H1 (cell line): ENCODE measurements around the gene PCDHA5.

ENCODE experiments used
- ATF3 ChIP-seq: IDR thresholded peaks from 2 replicates; pipeline ENCODE4 v1.6.1; 2011; ENCODE audit warnings: low read depth, mild to moderate bottlenecking, low read length; ENCODE audit not compliant: insufficient read depth
- CBX5 ChIP-seq: fragments of 300-800, 300-1000 bp; sonication (generic); IDR thresholded peaks from 2 replicates; pipeline ENCODE4 v1.7.1; 2016; ENCODE audit warnings: antibody characterized with exemption, low read length, low read depth
- CTCF ChIP-seq, 3 experiments: IDR thresholded peaks; 1 replicate in 2 of 3; 2 replicates in 1 of 3; pipeline versions ENCODE4 v1.5.1 to v1.6.1; 2011; ENCODE audit warnings: low read length in 3 of 3, mild to moderate bottlenecking in 3 of 3, inconsistent platforms in 2 of 3, low read depth in 1 of 3, moderate library complexity in 1 of 3; ENCODE audit not compliant: insufficient read depth in 1 of 3; ENCODE audit errors: control extremely low read depth in 1 of 3
- EZH2 ChIP-seq: fragments of 200-600 bp; sonication (generic); IDR thresholded peaks from 2 replicates; pipeline ENCODE4 v1.7.1; 2012; ENCODE audit warnings: low read depth, mild to moderate bottlenecking, moderate library complexity, low read length, inconsistent platforms; ENCODE audit not compliant: severe bottlenecking
- GABPA ChIP-seq: IDR thresholded peaks from 2 replicates; pipeline ENCODE4 v1.6.1; 2011; ENCODE audit warnings: mild to moderate bottlenecking, low read length, moderate library complexity, borderline replicate concordance; ENCODE audit not compliant: insufficient read depth
- RFX5 ChIP-seq: IDR thresholded peaks from 2 replicates; pipeline ENCODE4 v1.6.1; 2011; ENCODE audit warnings: low read depth, low read length, improper control_type of control experiment, borderline replicate concordance
- SRF ChIP-seq: IDR thresholded peaks from 2 replicates; pipeline ENCODE4 v1.6.1; 2011; ENCODE audit warnings: mild to moderate bottlenecking, low read depth, low read length, moderate library complexity
- YY1 ChIP-seq: IDR thresholded peaks from 2 replicates; pipeline ENCODE4 v1.6.1; 2011; ENCODE audit warnings: low read depth, mild to moderate bottlenecking, low read length

- TF ChIP-seq CTCF (IDR thresholded peaks at IDR 0.05; ENCODE audit: control extremely low read depth in 1 of 3, insufficient read depth in 1 of 3, low read depth in 1 of 3, low read length in 3 of 3) (no peak), RFX5 (no peak), EZH2 (no peak), GABPA (no peak), CBX5 (no peak), ATF3 (no peak), YY1 (no peak), SRF (no peak)
Measured at GRCh38 chr5:140791089-140791488, 30.3 kb upstream of the PCDHA5 start.
